ENCODE results near the gene TMEM14C.

GRCh38 chr6:10746915-10747250 lies 24.0 kb downstream of the TMEM14C start:
- TF ChIP-seq CTCF (IDR thresholded peaks at IDR 0.05) = no peak
- TF ChIP-seq POLR2A (IDR thresholded peaks at IDR 0.05) = no peak
